Measurements from ENCODE around the gene KRTAP12-1. TPM values are rescaled to one million over a fixed set of nuclear protein-coding genes. Genes with fewer than 3 reads are reported as not detected.

The KRTAP12-1 gene
- total and polyA plus RNA-seq, 2 donors (not counting 3 experiments of a cell fraction or from before 2014, with no cell fraction given), result not detected

DNA sequence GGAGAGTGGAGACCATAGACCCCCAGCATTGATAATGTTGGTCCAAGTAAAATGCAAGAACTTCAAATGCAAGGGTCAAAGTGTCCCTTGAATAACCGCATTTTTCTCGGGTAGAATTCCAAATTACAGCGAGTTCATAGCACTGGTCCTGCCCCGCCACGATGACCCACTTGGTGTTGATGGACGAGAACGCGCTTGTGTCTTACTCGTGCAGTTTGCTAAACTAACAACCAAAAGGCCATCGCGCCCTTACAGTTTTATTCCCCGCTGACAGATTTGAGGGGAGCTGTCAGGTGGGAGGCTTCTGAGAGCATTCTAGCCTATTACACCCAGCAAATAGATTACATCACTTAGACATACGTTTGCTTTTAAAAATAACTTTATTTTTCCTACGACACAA is 46.8 kb upstream of the KRTAP12-1 start:
- no peak overlapping the region for H3K9ac ChIP-seq (replicated peaks; ENCODE audit: extremely low read depth, insufficient read depth, low read length)
- DNase-seq (ENCODE audit: low read depth, low spot score) (no peak), FAIRE-seq (no peak)
- H4K20me1 ChIP-seq (replicated peaks; ENCODE audit: control insufficient read depth, extremely low read depth, insufficient read depth, low read length), result no peaks in the 10 kb centered on the region
- intact Hi-C loops (cut with micrococcal nuclease) (no loop called here), dilution Hi-C loops (cut with MboI; ENCODE audit: extremely low pct_ligation_motif_present, low sequenced_read_pairs) (no loop called here)
- no peaks in the 10 kb centered on the region for H3K9me1 ChIP-seq (replicated peaks; ENCODE audit: control insufficient read depth, extremely low read depth, insufficient read depth, low read length)
- H2AFZ ChIP-seq (ENCODE audit: low read depth, low read length), result no peak overlapping the region
- POLR2A ChIA-PET, result no interaction called here
- CTCF ChIA-PET, result no interaction called here
- H3K79me2 ChIP-seq (ENCODE audit: control insufficient read depth, insufficient read depth, low read length), result no peaks in the 10 kb centered on the region
- H3K4me2 ChIP-seq (ENCODE audit: insufficient read depth, low read length), result no peak overlapping the region
- no peaks in the 10 kb centered on the region for H3K36me3 ChIP-seq (ENCODE audit: control insufficient read depth in 2 of 2, extremely low read depth in 1 of 2, insufficient read depth in 2 of 2, low read length in 2 of 2)
- peaks cover 14 to 19% of the 10 kb centered on the region in 2 experiments for H3K27me3 ChIP-seq (ENCODE audit: control insufficient read depth in 2 of 2, insufficient read depth in 2 of 2, low read length in 2 of 2)
- no peak overlapping the region for H3K27ac ChIP-seq (ENCODE audit: insufficient read depth, low read depth, low read length)
- H3K9me3 ChIP-seq (replicated peaks; ENCODE audit: control insufficient read depth, insufficient read depth, low read length), result no peaks in the 10 kb centered on the region
- BruUV-seq (replicated peaks), result no TSS peak
- no peak overlapping the region for H3K4me3 ChIP-seq (replicated peaks in 1 of 3; ENCODE audit: insufficient read depth in 1 of 3, low read depth in 1 of 3, low read length in 3 of 3)
- no peaks in the 10 kb centered on the region for H3K4me1 ChIP-seq (ENCODE audit: control insufficient read depth, extremely low read depth, insufficient read depth, low read length)
- TF ChIP-seq FOS (IDR thresholded peaks at IDR 0.05; ENCODE audit: borderline replicate concordance, insufficient read depth, low read length), result no peak
- no peak for TF ChIP-seq EZH2 (IDR thresholded peaks at IDR 0.05; ENCODE audit: borderline replicate concordance, low read depth, low read length, severe bottlenecking)
- no peak for TF ChIP-seq MYC (IDR thresholded peaks at IDR 0.05; ENCODE audit: low read depth, low read length)
- TF ChIP-seq, protein P1, sequence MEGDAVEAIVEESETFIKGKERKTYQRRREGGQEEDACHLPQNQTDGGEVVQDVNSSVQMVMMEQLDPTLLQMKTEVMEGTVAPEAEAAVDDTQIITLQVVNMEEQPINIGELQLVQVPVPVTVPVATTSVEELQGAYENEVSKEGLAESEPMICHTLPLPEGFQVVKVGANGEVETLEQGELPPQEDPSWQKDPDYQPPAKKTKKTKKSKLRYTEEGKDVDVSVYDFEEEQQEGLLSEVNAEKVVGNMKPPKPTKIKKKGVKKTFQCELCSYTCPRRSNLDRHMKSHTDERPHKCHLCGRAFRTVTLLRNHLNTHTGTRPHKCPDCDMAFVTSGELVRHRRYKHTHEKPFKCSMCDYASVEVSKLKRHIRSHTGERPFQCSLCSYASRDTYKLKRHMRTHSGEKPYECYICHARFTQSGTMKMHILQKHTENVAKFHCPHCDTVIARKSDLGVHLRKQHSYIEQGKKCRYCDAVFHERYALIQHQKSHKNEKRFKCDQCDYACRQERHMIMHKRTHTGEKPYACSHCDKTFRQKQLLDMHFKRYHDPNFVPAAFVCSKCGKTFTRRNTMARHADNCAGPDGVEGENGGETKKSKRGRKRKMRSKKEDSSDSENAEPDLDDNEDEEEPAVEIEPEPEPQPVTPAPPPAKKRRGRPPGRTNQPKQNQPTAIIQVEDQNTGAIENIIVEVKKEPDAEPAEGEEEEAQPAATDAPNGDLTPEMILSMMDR (IDR thresholded peaks at IDR 0.05; ENCODE audit: extremely low read depth in 1 of 2, insufficient read depth in 1 of 2, low read depth in 1 of 2, low read length in 2 of 2), result no peak

DNA sequence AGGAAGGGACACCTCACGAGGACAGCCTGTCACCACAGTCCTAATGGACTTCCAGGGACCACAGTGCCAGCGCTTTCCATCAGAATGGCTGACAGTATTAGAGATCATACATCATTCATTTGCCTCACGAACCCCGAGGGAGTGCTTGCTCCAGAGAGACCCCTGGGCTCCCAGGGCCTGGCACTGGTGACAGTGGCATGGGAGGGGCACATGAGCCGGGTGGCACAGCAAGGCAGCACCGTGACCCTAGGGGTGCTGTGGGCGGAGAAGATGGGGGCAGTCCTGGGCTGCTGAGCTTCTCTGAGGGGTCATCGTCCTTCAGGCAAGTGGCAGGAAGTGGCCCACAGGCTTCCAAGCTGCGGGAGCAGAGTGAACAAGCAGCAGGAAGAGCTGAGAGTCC is 45.8 kb upstream of the KRTAP12-1 start:
- H3K36me3 ChIP-seq (ENCODE audit: control insufficient read depth in 2 of 2, extremely low read depth in 1 of 2, insufficient read depth in 2 of 2, low read length in 2 of 2), result no peaks in the 10 kb centered on the region
- POLR2A ChIA-PET, result no interaction called here
- dilution Hi-C loops (cut with MboI; ENCODE audit: extremely low pct_ligation_motif_present, low sequenced_read_pairs) (no loop called here), intact Hi-C loops (cut with micrococcal nuclease) (no loop called here)
- H3K4me2 ChIP-seq (ENCODE audit: insufficient read depth, low read length), result no peak overlapping the region
- H3K27me3 ChIP-seq (ENCODE audit: control insufficient read depth in 2 of 2, insufficient read depth in 2 of 2, low read length in 2 of 2), result peaks cover 21 to 28% of the 10 kb centered on the region in 2 experiments
- H3K9me1 ChIP-seq (replicated peaks; ENCODE audit: control insufficient read depth, extremely low read depth, insufficient read depth, low read length), result no peaks in the 10 kb centered on the region
- no peaks in the 10 kb centered on the region for H3K9me3 ChIP-seq (replicated peaks; ENCODE audit: control insufficient read depth, insufficient read depth, low read length)
- no peak overlapping the region for H3K4me3 ChIP-seq (replicated peaks in 1 of 3; ENCODE audit: insufficient read depth in 1 of 3, low read depth in 1 of 3, low read length in 3 of 3)
- TF ChIP-seq GATA2 (IDR thresholded peaks at IDR 0.05; ENCODE audit: insufficient read depth, insufficient read length, low read depth, low read length) (no peak), POLR2A (IDR thresholded peaks at IDR 0.05; ENCODE audit: low read depth, low read length) (no peak), FOS (IDR thresholded peaks at IDR 0.05; ENCODE audit: borderline replicate concordance, insufficient read depth, low read length) (no peak), MYC (IDR thresholded peaks at IDR 0.05; ENCODE audit: low read depth, low read length) (no peak)
- TF ChIP-seq, protein P2, sequence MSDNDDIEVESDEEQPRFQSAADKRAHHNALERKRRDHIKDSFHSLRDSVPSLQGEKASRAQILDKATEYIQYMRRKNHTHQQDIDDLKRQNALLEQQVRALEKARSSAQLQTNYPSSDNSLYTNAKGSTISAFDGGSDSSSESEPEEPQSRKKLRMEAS (IDR thresholded peaks at IDR 0.05; ENCODE audit: insufficient read depth, insufficient read length), result no peak
- TF ChIP-seq, protein P1 (IDR thresholded peaks at IDR 0.05; ENCODE audit: extremely low read depth in 1 of 2, insufficient read depth in 1 of 2, low read depth in 1 of 2, low read length in 2 of 2), result no peak
- no peak overlapping the region for H3K9ac ChIP-seq (replicated peaks; ENCODE audit: extremely low read depth, insufficient read depth, low read length)
- H3K27ac ChIP-seq (ENCODE audit: insufficient read depth, low read depth, low read length), result no peak overlapping the region
- FAIRE-seq, result no peak
- CTCF ChIA-PET, result no interaction called here
- H4K20me1 ChIP-seq (replicated peaks; ENCODE audit: control insufficient read depth, extremely low read depth, insufficient read depth, low read length), result no peaks in the 10 kb centered on the region
- DNase-seq (ENCODE audit: low read depth, low spot score), result no peak
- no peak overlapping the region for H2AFZ ChIP-seq (ENCODE audit: low read depth, low read length)
- no peaks in the 10 kb centered on the region for H3K4me1 ChIP-seq (ENCODE audit: control insufficient read depth, extremely low read depth, insufficient read depth, low read length)
- no TSS peak for BruUV-seq (replicated peaks)
- no peaks in the 10 kb centered on the region for H3K79me2 ChIP-seq (ENCODE audit: control insufficient read depth, insufficient read depth, low read length)
